ENCODE data around the gene MT1HL1.

Gene MT1HL1

DNA sequence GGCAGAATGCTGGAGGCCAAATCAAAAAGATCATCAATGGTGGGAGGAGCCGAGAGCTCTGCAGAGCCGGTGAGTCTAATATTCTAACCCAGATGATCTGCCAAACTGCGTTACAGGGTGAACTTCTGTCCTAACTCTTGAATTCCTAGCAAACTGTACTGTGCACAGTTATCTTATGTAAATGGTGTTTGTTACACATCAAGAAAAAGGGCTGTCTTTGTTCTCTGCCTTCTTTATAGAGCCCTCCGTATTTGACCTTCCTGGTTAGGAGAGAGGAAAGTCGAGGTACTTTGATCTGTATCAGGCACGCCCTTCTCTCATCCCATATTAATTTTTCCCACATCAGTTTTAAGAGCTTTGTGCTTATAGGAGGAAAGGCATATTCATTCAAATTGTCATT lies 37.6 kb downstream of the MT1HL1 start:
- no peak for DNase-seq

DNA sequence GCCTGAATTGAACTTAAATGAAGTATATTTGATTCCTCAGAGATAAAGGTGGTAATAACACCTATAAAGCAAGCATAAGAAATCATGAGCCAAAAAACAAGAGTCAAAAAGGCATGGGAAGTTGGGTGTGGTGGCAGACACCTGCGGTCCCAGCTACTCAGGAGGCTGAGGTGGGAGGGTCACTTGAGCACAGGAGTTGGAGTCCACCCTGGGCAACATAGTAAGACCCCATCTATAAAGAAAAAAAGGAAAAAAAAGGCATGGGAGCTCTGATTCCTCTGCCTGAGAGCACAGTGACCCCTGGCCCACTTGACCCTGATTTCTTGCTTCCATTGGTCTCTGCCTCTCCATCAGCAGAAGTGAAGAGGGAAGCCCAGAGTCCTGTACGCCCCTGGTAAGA lies 40.3 kb downstream of the MT1HL1 start:
- DNase-seq: no peak

- DNase-seq: no peak
Observed at GRCh38 chr1:236959112-236959511, 45.1 kb downstream of the MT1HL1 start.

DNA sequence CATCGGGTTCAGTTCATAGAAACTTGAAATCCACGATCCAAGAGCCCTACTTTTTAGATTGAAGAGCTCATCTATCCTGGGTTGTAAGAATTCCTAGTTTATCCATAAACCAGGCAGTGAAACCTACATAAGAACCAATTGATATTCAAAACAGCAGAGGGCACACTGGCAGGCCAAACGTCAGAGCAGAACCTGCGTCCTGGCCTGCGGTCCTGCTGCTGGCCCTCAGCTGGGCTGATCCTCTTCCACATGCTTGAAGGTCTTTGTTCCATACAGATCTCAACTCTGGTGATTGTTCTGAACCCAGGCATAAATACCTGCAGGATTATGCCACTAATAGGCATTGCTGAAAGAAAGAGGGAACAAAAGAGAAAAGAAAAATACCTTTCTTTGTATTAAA lies 47.0 kb downstream of the MT1HL1 start:
- DNase-seq: no peak
